GM12878 (cell line): ENCODE measurements around the gene PDE7B. TPM values are rescaled to one million over a fixed set of nuclear protein-coding genes. Genes with fewer than 3 reads are reported as not detected.

ENCODE experiments used
- ATAC-seq: fragments of 200-7000 bp; cut with Tn5 transposase; 3 replicates; pipeline ENCODE4 v1.9.1; 2020; ENCODE audit warnings: mild to moderate bottlenecking, moderate library complexity
- BruUV-seq: library from RNA; stranded (reverse); fragments of 400-500 nt; replicated peaks from 2 replicates; lab custom pipeline; 2021; lab: Mats Ljungman, UMichigan
- CTCF ChIA-PET: fragments of 300-600 bp; sonication (Branson Sonifier 250); formaldehyde crosslinking; extraction: SDS; loops from one replicate; lab custom pipeline; 2021; ENCODE audit warnings: inconsistent platforms; lab: Yijun Ruan, JAX
- POLR2A ChIA-PET: fragments of 350-600 bp; formaldehyde crosslinking; extraction: SDS; loops from one replicate; lab custom pipeline; 2021; ENCODE audit warnings: inconsistent platforms; lab: Charles Lee
- RAD21 ChIA-PET: fragments of 300-600 bp; sonication (Branson Sonifier 250); formaldehyde crosslinking; loops from one replicate; lab custom pipeline; 2023; ENCODE audit warnings: antibody characterized with exemption; ENCODE audit not compliant: unreplicated experiment; lab: Charles Lee
- SMC1A ChIA-PET: fragments of 300-600 bp; sonication (Branson Sonifier 250); formaldehyde crosslinking; loops from one replicate; lab custom pipeline; 2023; ENCODE audit not compliant: unreplicated experiment, uncharacterized antibody; lab: Charles Lee
- DNase-seq: peaks from one replicate; pipeline ENCODE4 v3.0.0-alpha.2; 2011; ENCODE audit warnings: low read depth, low spot score
- FAIRE-seq: peaks from 3 replicates; lab custom pipeline; 2011; peaks lifted over from hg19 to GRCh38; lab: Jason Lieb, UNC
- H2AFZ ChIP-seq: 2 replicates; pipeline ENCODE4 v1.6.0; 2011; ENCODE audit warnings: low read depth, low read length, control low read depth; ENCODE audit not compliant: control insufficient read depth
- H3K27ac ChIP-seq: 2 replicates; pipeline ENCODE4 v1.5.1; 2011; ENCODE audit warnings: control low read depth; ENCODE audit not compliant: control insufficient read depth, insufficient read depth
- H3K27me3 ChIP-seq, 2 experiments: replicated peaks in 1 of 2; 2 replicates each; pipeline versions ENCODE4 v1.6.0 to v1.6.1; 2011; ENCODE audit warnings: low read length in 1 of 2; ENCODE audit not compliant: control insufficient read depth in 2 of 2, insufficient read depth in 2 of 2
- H3K36me3 ChIP-seq, 2 experiments: 2 replicates each; pipeline ENCODE4 v1.5.1; 2011; ENCODE audit warnings: low read length in 1 of 2; ENCODE audit not compliant: control insufficient read depth in 2 of 2, insufficient read depth in 2 of 2
- H3K4me1 ChIP-seq: 2 replicates; pipeline ENCODE4 v1.6.1; 2011; ENCODE audit warnings: mild to moderate bottlenecking, low read length, moderate library complexity, mixed read lengths; ENCODE audit not compliant: control insufficient read depth, insufficient read depth
- H3K4me2 ChIP-seq: 2 replicates; pipeline ENCODE4 v1.6.0; 2011; ENCODE audit warnings: control low read depth; ENCODE audit not compliant: control insufficient read depth, insufficient read depth
- H3K4me3 ChIP-seq: fragments of 200-600 bp; sonication (generic); 2 replicates; pipeline ENCODE4 v1.5.1; 2016
- H3K79me2 ChIP-seq: 2 replicates; pipeline ENCODE4 v1.6.0; 2011; ENCODE audit warnings: low read length; ENCODE audit not compliant: control insufficient read depth, insufficient read depth
- H3K9ac ChIP-seq: 2 replicates; pipeline ENCODE4 v1.8.0; 2011; ENCODE audit warnings: low read length, control low read depth, mixed read lengths; ENCODE audit not compliant: control insufficient read depth, insufficient read depth
- H3K9me3 ChIP-seq: replicated peaks from 3 replicates; pipeline ENCODE4 v1.5.1; 2011; ENCODE audit warnings: mild to moderate bottlenecking, low read length; ENCODE audit not compliant: control insufficient read depth, insufficient read depth
- H4K20me1 ChIP-seq: 2 replicates; pipeline ENCODE4 v1.6.0; 2011; ENCODE audit not compliant: control insufficient read depth, insufficient read depth
- CHD4 ChIP-seq: fragments of 200-600 bp; sonication (generic); IDR thresholded peaks from 2 replicates; pipeline ENCODE4 v1.6.1; 2016; ENCODE audit warnings: mild to moderate bottlenecking
- FOXM1 ChIP-seq: IDR thresholded peaks from 2 replicates; pipeline ENCODE4 v1.6.1; 2012; ENCODE audit warnings: low read depth, mild to moderate bottlenecking, inconsistent platforms, low read length, moderate library complexity
- IRF5 ChIP-seq: fragments of 450-650 bp; IDR thresholded peaks from 2 replicates; pipeline ENCODE4 v1.6.1; 2017; ENCODE audit warnings: borderline replicate concordance
- NFIC ChIP-seq: IDR thresholded peaks from 2 replicates; pipeline ENCODE4 v1.6.1; 2012; ENCODE audit warnings: low read depth, mild to moderate bottlenecking, inconsistent platforms, low read length, moderate library complexity
- NFYA ChIP-seq: IDR thresholded peaks from 2 replicates; pipeline ENCODE4 v1.6.1; 2011; ENCODE audit warnings: low read depth, mild to moderate bottlenecking, low read length, improper control_type of control experiment, borderline replicate concordance
- NKRF ChIP-seq: fragments of 450-650 bp; conservative IDR thresholded peaks from 2 replicates; pipeline ENCODE4 v1.6.1; 2017; ENCODE audit warnings: mild to moderate bottlenecking, moderate library complexity
- SKIL ChIP-seq: fragments of 450-650 bp; IDR thresholded peaks from 2 replicates; pipeline ENCODE4 v1.6.1; 2017; ENCODE audit warnings: mild to moderate bottlenecking, low read depth, inconsistent platforms; ENCODE audit not compliant: poor library complexity, severe bottlenecking
- SRF ChIP-seq, 2 experiments: IDR thresholded peaks; 2 replicates each; pipeline ENCODE4 v1.6.1; 2011; ENCODE audit warnings: low read depth in 2 of 2, low read length in 2 of 2, mild to moderate bottlenecking in 1 of 2, moderate library complexity in 1 of 2
- TCF3 ChIP-seq: IDR thresholded peaks from 2 replicates; pipeline ENCODE4 v1.6.1; 2012; ENCODE audit warnings: low read depth, mild to moderate bottlenecking, low read length, borderline replicate concordance; ENCODE audit not compliant: insufficient read depth
- YY1 ChIP-seq: IDR thresholded peaks from 2 replicates; pipeline ENCODE4 v1.6.1; 2011; ENCODE audit warnings: low read depth, mild to moderate bottlenecking, low read length
- ZBED1 ChIP-seq: IDR thresholded peaks from 2 replicates; pipeline ENCODE4 v1.6.1; 2016; ENCODE audit warnings: borderline replicate concordance
- WGBS: methylation state at CpG from one replicate; pipeline ENCODE4 v1.1.6; 2016; ENCODE audit warnings: low lambda C conversion rate; ENCODE audit not compliant: insufficient replicate concordance, insufficient coverage; ENCODE audit errors: missing lambda C conversion rate; 5-methylcytosine and 5-hydroxymethylcytosine counted together
- in situ Hi-C: fragments of 300-500 bp; cut with MboI; formaldehyde crosslinking; loops from 9 replicates; pipeline ENCODE4 v1.14.3; 2018; ENCODE audit warnings: mixed read lengths
- intact Hi-C: fragments of 100-400 bp; cut with micrococcal nuclease; formaldehyde crosslinking; loops from one replicate; pipeline ENCODE4 v1.14.2; 2022; ENCODE audit not compliant: unreplicated experiment
- polyA plus RNA-seq, 11 experiments: library from polyadenylated mRNA; depleted of rRNA in 4 of 11; unstranded in 6 of 11; stranded (reverse) in 5 of 11; fragments of >200 nt; fragmentation: Nextera tagmentation in 4 of 11; fragmentation: Illumina TruSeq in 1 of 11; extraction: Ambion mirVana in 4 of 11; extraction: Trizol in 1 of 11; gene quantifications; 1 replicate in 1 of 11; 2 replicates in 10 of 11; pipeline versions ENCODE4 v1.2.1 to v1.2.3, GENCODE V29; 2011 to 2016; ENCODE audit warnings: inconsistent platforms in 2 of 11, missing spikeins in 2 of 11, low read depth in 1 of 11
- total RNA-seq, 4 experiments: library from RNA; depleted of rRNA in 3 of 4; stranded (reverse); fragments of >200 nt in 3 of 4; fragmentation: Illumina TruSeq in 1 of 4; extraction: Trizol in 1 of 4; gene quantifications; 2 replicates each; pipeline versions ENCODE4 v1.2.1 to v1.2.3, GENCODE V29; 2013 to 2021

The PDE7B gene
- total and polyA plus RNA-seq, 10 of the 15 experiments (the other 5 are each of a cell fraction or from before 2014, with no cell fraction given): not detected

- no peak overlapping the region for H3K4me2 ChIP-seq
- ChIA-PET SMC1A (interaction anchor here (0.7 kb wide), 1 partner anchor 491 kb away, joined by 3 read pairs; no protein-coding TSS in a partner anchor), POLR2A (no interaction called here), RAD21 (no interaction called here), CTCF (no interaction called here)
- H3K9me3 ChIP-seq: no peaks in the 10 kb centered on the region
- H2AFZ ChIP-seq: no peak overlapping the region
- no peak overlapping the region for H3K4me3 ChIP-seq
- H4K20me1 ChIP-seq: no peaks in the 10 kb centered on the region
- no peaks in the 10 kb centered on the region; a peak in 1 of 4 replicates for H3K27me3 ChIP-seq
- in situ Hi-C loops (no loop called here), intact Hi-C loops (no loop called here)
- H3K4me1 ChIP-seq: no peaks in the 10 kb centered on the region
- FAIRE-seq (no peak), DNase-seq (no peak), ATAC-seq (no peak)
- no peak overlapping the region for H3K27ac ChIP-seq
- 7% methylated on average over 3 of the region's 3 CpGs for WGBS
- BruUV-seq: no TSS peak
- TF ChIP-seq NFIC (no peak), IRF5 (no peak), FOXM1 (no peak)
- H3K79me2 ChIP-seq: no peaks in the 10 kb centered on the region
- H3K36me3 ChIP-seq: no peaks in the 10 kb centered on the region
- no peak overlapping the region for H3K9ac ChIP-seq
Measured at GRCh38 chr6:136189104-136189503, 337.6 kb downstream of the PDE7B start.

- RAD21 ChIA-PET: no interaction called here
- CTCF ChIA-PET: no interaction called here
- no TSS peak for BruUV-seq
- no peak overlapping the region for H3K27ac ChIP-seq
- no peak overlapping the region for H3K9ac ChIP-seq
- WGBS: 58% methylated on average over 30 of the region's 32 CpGs
- no peak overlapping the region for H3K4me2 ChIP-seq
- DNase-seq: no peak
- no peaks in the 10 kb centered on the region; a peak in 1 of 4 replicates for H3K27me3 ChIP-seq
- no peaks in the 10 kb centered on the region for H3K79me2 ChIP-seq
- H3K9me3 ChIP-seq: no peaks in the 10 kb centered on the region
- SMC1A ChIA-PET: no interaction called here
- POLR2A ChIA-PET: no interaction called here
- no peak overlapping the region for H2AFZ ChIP-seq
- ATAC-seq: no peak
- H3K36me3 ChIP-seq: no peaks in the 10 kb centered on the region
- no peak overlapping the region for H3K4me3 ChIP-seq
- no peak for FAIRE-seq
- in situ Hi-C loops (no loop called here), intact Hi-C loops (no loop called here)
- no peaks in the 10 kb centered on the region for H3K4me1 ChIP-seq
- H4K20me1 ChIP-seq: no peaks in the 10 kb centered on the region
- TF ChIP-seq YY1 (no peak), NFYA (no peak), CHD4 (no peak), SKIL (no peak), SRF (IDR thresholded peaks at IDR 0.05; ENCODE audit: low read depth in 2 of 2, low read length in 2 of 2) (no peak), NKRF (no peak), ZBED1 (no peak), TCF3 (no peak)
Measured at GRCh38 chr6:136191606-136192312, 340.3 kb downstream of the PDE7B start.
